Astrocyte (in vitro differentiated cells and primary cell): ENCODE data around the gene NDOR1. TPM values are rescaled to one million over a fixed set of nuclear protein-coding genes. Genes with fewer than 3 reads are reported as not detected.
A peak's percentile ranks its signal among the peaks of the same experiment; 100 is the strongest.

Source experiments
- DNase-seq: peaks from one replicate; pipeline ENCODE4 v3.0.0-alpha.2; 2010; ENCODE audit warnings: low read depth
- FAIRE-seq: peaks from 2 replicates; lab custom pipeline; 2011; peaks lifted over from hg19 to GRCh38; lab: Jason Lieb, UNC
- H2AFZ ChIP-seq: 2 replicates; pipeline ENCODE4 v1.6.0; 2012; ENCODE audit warnings: low read depth, low read length, inconsistent platforms
- H3K27ac ChIP-seq: 2 replicates; pipeline ENCODE4 v1.5.1; 2011; ENCODE audit warnings: low read depth, low read length, inconsistent platforms
- H3K27me3 ChIP-seq: 2 replicates; pipeline ENCODE4 v1.6.0; 2011; ENCODE audit warnings: low read length, inconsistent platforms; ENCODE audit not compliant: insufficient read depth
- H3K36me3 ChIP-seq: 2 replicates; pipeline ENCODE4 v1.5.1; 2011; ENCODE audit warnings: low read length, inconsistent platforms; ENCODE audit not compliant: insufficient read depth
- H3K4me1 ChIP-seq: 2 replicates; pipeline ENCODE4 v1.5.1; 2011; ENCODE audit warnings: low read length, inconsistent platforms; ENCODE audit not compliant: insufficient read depth
- H3K4me2 ChIP-seq: 2 replicates; pipeline ENCODE4 v1.6.0; 2012; ENCODE audit warnings: low read length, inconsistent platforms
- H3K4me3 ChIP-seq: 2 replicates; pipeline ENCODE4 v1.5.1; 2011; ENCODE audit warnings: low read depth, mild to moderate bottlenecking, low read length, inconsistent platforms; ENCODE audit not compliant: insufficient read depth
- H3K79me2 ChIP-seq: 2 replicates; pipeline ENCODE4 v1.6.0; 2012; ENCODE audit warnings: mild to moderate bottlenecking, low read length, inconsistent platforms; ENCODE audit not compliant: insufficient read depth
- H3K9ac ChIP-seq: 2 replicates; pipeline ENCODE4 v1.6.0; 2012; ENCODE audit warnings: mild to moderate bottlenecking, low read length, inconsistent platforms
- H3K9me3 ChIP-seq: 2 replicates; pipeline ENCODE4 v1.5.1; 2012; ENCODE audit warnings: low read depth, mild to moderate bottlenecking, low read length, inconsistent platforms; ENCODE audit not compliant: insufficient read depth
- H4K20me1 ChIP-seq: 2 replicates; pipeline ENCODE4 v1.6.0; 2012; ENCODE audit warnings: low read length, inconsistent platforms; ENCODE audit not compliant: insufficient read depth
- H3K27ac Mint-ChIP-seq: one replicate; pipeline ENCODE4 v1.8.0; 2021; ENCODE audit warnings: mild to moderate bottlenecking, mixed read lengths; ENCODE audit not compliant: unreplicated experiment
- H3K27me3 Mint-ChIP-seq: one replicate; pipeline ENCODE4 v1.8.0; 2021; ENCODE audit warnings: low read depth, mixed read lengths; ENCODE audit not compliant: unreplicated experiment
- H3K36me3 Mint-ChIP-seq: one replicate; pipeline ENCODE4 v1.8.0; 2021; ENCODE audit warnings: low read depth, mixed read lengths; ENCODE audit not compliant: unreplicated experiment
- H3K4me1 Mint-ChIP-seq: one replicate; pipeline ENCODE4 v1.8.0; 2021; ENCODE audit warnings: low read depth, mixed read lengths; ENCODE audit not compliant: unreplicated experiment
- H3K4me3 Mint-ChIP-seq: one replicate; pipeline ENCODE4 v1.8.0; 2021; ENCODE audit warnings: mild to moderate bottlenecking, moderate library complexity, mixed read lengths; ENCODE audit not compliant: unreplicated experiment
- H3K9me3 Mint-ChIP-seq: one replicate; pipeline ENCODE4 v1.8.0; 2021; ENCODE audit warnings: mild to moderate bottlenecking, mixed read lengths; ENCODE audit not compliant: unreplicated experiment
- CTCF ChIP-seq: IDR thresholded peaks from 2 replicates; pipeline ENCODE4 v1.5.1; 2011; ENCODE audit warnings: low read depth, mild to moderate bottlenecking, inconsistent platforms, low read length, moderate library complexity; ENCODE audit not compliant: insufficient read depth
- EZH2 ChIP-seq: IDR thresholded peaks from 2 replicates; pipeline ENCODE4 v1.6.1; 2012; ENCODE audit warnings: mild to moderate bottlenecking, low read length, inconsistent platforms; ENCODE audit not compliant: insufficient read depth
- total RNA-seq: library from RNA; stranded (reverse); gene quantifications from 2 replicates; pipeline ENCODE4 v1.2.1, GENCODE V29; 2021

NDOR1 gene
- total RNA-seq, 1 donor from 2014 or later, result 14.5 TPM

DNA sequence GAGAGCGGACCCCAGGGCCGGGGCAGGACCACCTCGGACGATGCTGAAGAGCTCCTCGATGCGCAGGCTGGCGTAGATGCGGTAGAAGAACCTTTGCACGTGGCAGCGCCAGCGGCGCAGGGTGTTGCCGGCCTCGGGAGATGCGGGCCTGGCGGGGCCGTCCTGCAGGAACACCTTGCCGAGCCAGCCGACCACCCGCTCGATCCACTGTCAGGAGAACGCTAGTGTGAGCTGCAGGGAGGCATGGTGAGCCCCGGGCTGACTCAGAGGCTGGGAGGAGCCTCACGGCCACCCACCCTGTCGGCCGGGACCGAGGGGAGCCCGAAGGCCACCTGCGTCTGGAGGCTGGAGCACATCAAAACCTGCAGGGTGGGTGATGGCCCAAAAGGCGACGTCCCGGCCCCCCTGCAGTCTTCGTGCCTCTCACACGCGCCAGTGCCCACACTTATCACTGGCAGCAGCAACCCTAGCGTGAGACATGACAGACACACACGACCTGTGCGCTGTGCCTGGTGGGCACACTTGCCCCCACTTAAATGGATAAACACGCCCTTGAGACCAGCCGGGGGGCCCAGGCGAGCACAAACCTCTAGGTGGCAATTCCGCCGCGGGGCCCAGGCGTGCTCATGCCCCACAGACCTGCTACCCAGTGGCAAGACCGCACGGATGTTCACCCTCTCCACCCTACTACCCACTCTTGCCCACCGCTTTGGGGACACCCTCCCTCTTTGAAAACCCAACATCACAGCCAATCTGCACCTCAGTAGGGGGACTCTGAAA lies 20.4 kb upstream of the NDOR1 start:
- Mint-ChIP-seq H3K4me3 (no peak overlapping the region), H3K27ac (no peak overlapping the region), H3K9me3 (no peaks in the 10 kb centered on the region), H3K27me3 (no peaks in the 10 kb centered on the region), H3K36me3 (peaks cover 10% of the 10 kb centered on the region), H3K4me1 (peaks cover 15% of the 10 kb centered on the region)
- Histone ChIP-seq H3K27me3 (no peaks in the 10 kb centered on the region), H3K4me2 (no peak overlapping the region), H3K9ac (no peak overlapping the region), H3K79me2 (peaks cover 46% of the 10 kb centered on the region), H3K9me3 (no peaks in the 10 kb centered on the region), H2AFZ (no peak overlapping the region), H4K20me1 (peaks cover 37% of the 10 kb centered on the region), H3K27ac (no peak overlapping the region), H3K4me3 (no peak overlapping the region), H3K36me3 (peaks cover 3% of the 10 kb centered on the region), H3K4me1 (peaks cover 18% of the 10 kb centered on the region)
- no peak for DNase-seq
- FAIRE-seq, result no peak
- TF ChIP-seq CTCF (no peak), EZH2 (no peak)

DNA sequence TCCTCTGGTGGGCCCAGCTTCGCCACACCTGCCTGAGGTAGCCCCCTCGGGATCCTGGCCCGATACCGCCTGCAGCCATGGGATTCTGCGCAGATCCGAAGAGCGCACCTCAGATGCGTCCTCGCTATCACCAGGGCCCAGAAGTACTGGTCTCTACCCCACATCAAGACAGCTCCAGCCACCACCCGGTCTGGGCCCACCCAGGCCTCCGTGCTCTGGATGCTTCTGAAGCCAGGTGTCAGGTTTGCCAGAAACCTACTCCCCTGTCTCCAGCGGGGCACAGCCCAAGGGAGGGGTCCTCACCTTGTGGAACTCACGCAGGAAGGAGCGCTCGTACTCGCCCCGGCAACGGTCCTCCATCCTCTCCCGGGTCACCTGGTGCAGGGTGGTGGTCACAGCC lies 19.6 kb upstream of the NDOR1 start:
- Mint-ChIP-seq H3K27ac (no peak overlapping the region), H3K9me3 (no peaks in the 10 kb centered on the region), H3K27me3 (no peaks in the 10 kb centered on the region), H3K4me3 (no peak overlapping the region), H3K4me1 (peaks cover 16% of the 10 kb centered on the region), H3K36me3 (peaks cover 10% of the 10 kb centered on the region)
- Histone ChIP-seq H3K36me3 (peaks cover 3% of the 10 kb centered on the region), H3K27me3 (no peaks in the 10 kb centered on the region), H3K9me3 (no peaks in the 10 kb centered on the region), H2AFZ (no peak overlapping the region), H3K4me2 (no peak overlapping the region), H4K20me1 (peaks cover 46% of the 10 kb centered on the region), H3K27ac (no peak overlapping the region), H3K9ac (no peak overlapping the region), H3K4me1 (peaks cover 19% of the 10 kb centered on the region), H3K4me3 (no peak overlapping the region), H3K79me2 (peaks cover 55% of the 10 kb centered on the region)
- TF ChIP-seq EZH2, result no peak
- TF ChIP-seq CTCF, result no peak
- DNase-seq (no peak), FAIRE-seq (no peak)

- Mint-ChIP-seq H3K4me1 (peaks cover 16% of the 10 kb centered on the region), H3K4me3 (peak overlapping the region; percentile 94), H3K27me3 (no peaks in the 10 kb centered on the region), H3K36me3 (peaks cover 10% of the 10 kb centered on the region), H3K9me3 (no peaks in the 10 kb centered on the region), H3K27ac (peak overlapping the region; percentile 12)
- no peaks in the 10 kb centered on the region for H3K27me3 ChIP-seq
- no peaks in the 10 kb centered on the region for H3K9me3 ChIP-seq
- no peak overlapping the region for H3K4me3 ChIP-seq
- H3K36me3 ChIP-seq, result peaks cover 3% of the 10 kb centered on the region
- no peak overlapping the region for H3K27ac ChIP-seq
- peak overlapping the region; percentile 99 for H3K4me2 ChIP-seq
- TF ChIP-seq CTCF (no peak), EZH2 (no peak)
- no peak for DNase-seq
- H3K9ac ChIP-seq, result no peak overlapping the region
- peaks cover 50% of the 10 kb centered on the region for H4K20me1 ChIP-seq
- H3K79me2 ChIP-seq, result peaks cover 60% of the 10 kb centered on the region
- H2AFZ ChIP-seq, result no peak overlapping the region
- no peak for FAIRE-seq
- peaks cover 19% of the 10 kb centered on the region for H3K4me1 ChIP-seq
Observed at GRCh38 chr9:137186385-137186784, 19.1 kb upstream of the NDOR1 start.
